Pancreas (tissue), 10 donors: ENCODE measurements around the gene ATP8A2. TPM values are rescaled to one million over a fixed set of nuclear protein-coding genes. Genes with fewer than 3 reads are reported as not detected.

Experiments used
- ATAC-seq, 4 donors: fragments of 200-7000 bp; cut with Tn5 transposase; one replicate each; pipeline versions ENCODE4 v1.8.0 to v1.9.1; 2020; ENCODE audit warnings: mild to moderate bottlenecking in 4 of 4, moderate library complexity in 4 of 4
- DNase-seq, 6 donors: peaks; one replicate each; pipeline ENCODE4 v3.0.0-alpha.2; 2020
- FAIRE-seq: peaks from 2 replicates; lab custom pipeline; 2012; peaks lifted over from hg19 to GRCh38; lab: Jason Lieb, UNC
- H3K27ac ChIP-seq, 4 donors: fragments of 200-600 bp; sonication (generic); 1 replicate in 3 of 4; 2 replicates in 1 of 4; pipeline versions ENCODE4 v1.5.0 to v1.8.0; 2020
- H3K27me3 ChIP-seq, 4 donors: fragments of 200-600 bp; one replicate each; pipeline ENCODE4 v1.8.0; 2021
- H3K36me3 ChIP-seq, 3 donors: fragments of 200-600 bp; sonication (generic) in 1 of 3; one replicate each; pipeline versions ENCODE4 v1.5.0 to v1.8.0; 2020 to 2021
- H3K4me1 ChIP-seq, 3 donors: fragments of 200-600 bp; one replicate each; pipeline ENCODE4 v1.8.0; 2021
- H3K4me3 ChIP-seq, 4 donors: fragments of 200-600 bp; sonication (generic) in 2 of 4; one replicate each; pipeline versions ENCODE4 v1.5.0 to v1.8.0; 2020 to 2021
- H3K9me3 ChIP-seq, 4 donors: fragments of 200-600 bp; one replicate each; pipeline ENCODE4 v1.8.0; 2021
- WGBS, 2 donors: extraction: QIAGEN DNeasy Blood & Tissue Kit; methylation state at CpG; one replicate each; pipeline ENCODE4 v1.1.7; 2013; 5-methylcytosine and 5-hydroxymethylcytosine counted together
- intact Hi-C, 3 donors: fragments of 100-400 bp; cut with DNase I; formaldehyde crosslinking; loops; one replicate each; pipeline versions ENCODE4 v1.11.1 to v1.14.2; 2022
- polyA plus RNA-seq, 2 donors: library from polyadenylated mRNA; stranded (reverse); fragments of 200-250 nt; gene quantifications; one replicate each; pipeline ENCODE4 v1.2.3, GENCODE V29; 2013
- total RNA-seq, 6 donors: library from RNA; stranded (reverse); fragmentation: NEBNext Ultra II Directional in 4 of 6; extraction: Animal tissue kit (Norgen Biotek cat#: 25700) in 4 of 6; gene quantifications; one replicate each; pipeline versions ENCODE4 v1.2.1 to v1.2.4, GENCODE V29; 2021 to 2023
- TF ChIP-seq, protein P1 (sequence below), 4 donors: fragments of 200-600 bp; sonication (generic) in 3 of 4; IDR thresholded peaks; one replicate each; pipeline versions ENCODE4 v1.5.0 to v1.8.0; 2021; ENCODE audit warnings: antibody characterized with exemption in 4 of 4
- donor health status: healthy with polysubstance abuse.
- donor health status: DM: no; HTN: no; CAD: no; lungs with moderate emphysema.
- donor health status: DM: no; HTN: no; CAD: no.
- donor health status: control.
- donor health status: control.
- donor health status: Bipolar disorder and iron deficiency.
- donor health status: DM: yes; HTN: yes; CAD: no.
- donor health status: DM: no; HTN: no; CAD: no.
- donor health status: DM: no; HTN: no; CAD: no.
- donor health status: DM: yes; HTN: yes; CAD: no.

Gene ATP8A2
- total and polyA plus RNA-seq, 8 donors, result 0.04 to 0.28 (median 0.14) TPM

DNA sequence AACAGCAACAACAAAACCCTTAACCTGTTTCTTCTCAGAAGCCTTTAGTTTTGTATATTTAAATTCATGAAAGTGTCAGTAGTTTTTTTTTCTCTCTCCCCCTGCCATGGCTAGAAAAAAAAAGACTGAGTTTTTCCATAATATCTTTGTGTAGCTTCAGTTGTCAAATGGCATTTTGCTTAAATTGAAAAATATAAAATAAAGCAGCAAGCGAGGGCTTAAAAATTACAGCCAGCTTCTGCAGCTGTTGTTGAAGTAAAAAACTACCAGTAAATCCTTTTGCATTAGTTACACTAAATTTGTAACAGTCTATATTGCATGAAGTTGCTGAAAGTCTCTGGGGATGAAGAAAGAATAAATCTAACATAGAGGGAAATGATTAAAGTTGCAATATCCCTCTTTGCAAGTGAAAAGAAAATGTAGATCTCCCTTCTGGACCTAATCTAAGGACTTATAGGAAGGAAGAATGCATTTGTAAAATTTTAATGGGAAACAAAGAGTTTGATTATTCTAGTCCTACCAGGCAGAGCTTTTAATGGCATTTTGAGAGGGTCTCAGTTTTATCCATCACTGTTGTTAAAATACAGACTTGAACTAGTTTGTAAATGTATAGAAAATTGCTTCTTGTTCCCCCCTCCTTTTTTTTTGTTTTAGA lies 215.7 kb downstream of the ATP8A2 start:
- no peak for FAIRE-seq
- intact Hi-C loops, result no loop called here

DNA sequence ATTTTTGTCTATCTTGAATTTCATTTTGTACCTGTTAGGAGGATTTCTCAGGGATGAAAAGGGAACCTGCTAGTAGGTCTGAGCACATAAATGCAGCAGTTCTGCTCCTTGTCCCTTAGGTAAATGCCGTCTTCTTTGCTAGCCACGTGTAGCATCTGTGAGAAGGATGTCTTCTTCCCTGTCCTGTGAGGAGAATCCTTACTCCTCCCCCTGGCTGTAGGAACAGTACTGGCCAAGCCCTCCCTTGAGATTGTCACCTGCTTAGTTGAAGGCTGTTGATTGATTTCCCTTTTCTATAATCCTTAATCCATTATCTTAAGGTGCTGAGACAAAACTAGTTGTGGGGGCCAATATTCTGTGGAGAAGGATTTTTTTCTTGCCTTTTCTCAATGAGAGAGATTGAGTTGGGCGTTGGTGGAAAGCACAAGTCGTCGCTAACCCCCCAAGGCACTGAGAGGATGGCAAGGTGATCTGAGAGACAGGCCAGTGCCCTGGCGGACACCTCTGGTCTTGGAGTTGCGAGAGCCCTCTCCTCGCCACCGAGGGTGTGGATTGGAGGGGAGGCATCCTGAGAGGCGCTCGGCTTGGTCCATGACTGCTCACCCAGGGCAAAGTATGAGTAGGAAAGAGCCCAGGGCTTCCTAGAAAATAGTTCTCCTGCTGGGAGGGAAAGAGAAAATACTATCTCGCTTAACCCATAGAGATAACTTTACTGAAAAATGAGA lies 216.7 kb downstream of the ATP8A2 start:
- TF ChIP-seq, protein P1, sequence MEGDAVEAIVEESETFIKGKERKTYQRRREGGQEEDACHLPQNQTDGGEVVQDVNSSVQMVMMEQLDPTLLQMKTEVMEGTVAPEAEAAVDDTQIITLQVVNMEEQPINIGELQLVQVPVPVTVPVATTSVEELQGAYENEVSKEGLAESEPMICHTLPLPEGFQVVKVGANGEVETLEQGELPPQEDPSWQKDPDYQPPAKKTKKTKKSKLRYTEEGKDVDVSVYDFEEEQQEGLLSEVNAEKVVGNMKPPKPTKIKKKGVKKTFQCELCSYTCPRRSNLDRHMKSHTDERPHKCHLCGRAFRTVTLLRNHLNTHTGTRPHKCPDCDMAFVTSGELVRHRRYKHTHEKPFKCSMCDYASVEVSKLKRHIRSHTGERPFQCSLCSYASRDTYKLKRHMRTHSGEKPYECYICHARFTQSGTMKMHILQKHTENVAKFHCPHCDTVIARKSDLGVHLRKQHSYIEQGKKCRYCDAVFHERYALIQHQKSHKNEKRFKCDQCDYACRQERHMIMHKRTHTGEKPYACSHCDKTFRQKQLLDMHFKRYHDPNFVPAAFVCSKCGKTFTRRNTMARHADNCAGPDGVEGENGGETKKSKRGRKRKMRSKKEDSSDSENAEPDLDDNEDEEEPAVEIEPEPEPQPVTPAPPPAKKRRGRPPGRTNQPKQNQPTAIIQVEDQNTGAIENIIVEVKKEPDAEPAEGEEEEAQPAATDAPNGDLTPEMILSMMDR (IDR thresholded peaks at IDR 0.05), result no peak
- no peak overlapping the region for H3K27ac ChIP-seq
- intact Hi-C loops, result no loop called here
- no peaks in the 10 kb centered on the region for H3K9me3 ChIP-seq
- FAIRE-seq (no peak), DNase-seq (no peak), ATAC-seq (no peak)
- H3K4me1 ChIP-seq, result no peaks in the 10 kb centered on the region
- WGBS, 2 donors, result 69 to 76% methylated on average over 12 of the region's 12 CpGs
- no peaks in the 10 kb centered on the region for H3K27me3 ChIP-seq
- no peak overlapping the region for H3K4me3 ChIP-seq
- no peaks in the 10 kb centered on the region for H3K36me3 ChIP-seq

More for the DNA sequence above, 215.7 kb downstream of the ATP8A2 start:
- Histone ChIP-seq H3K4me3 (no peak overlapping the region), H3K27me3 (no peaks in the 10 kb centered on the region), H3K36me3 (no peaks in the 10 kb centered on the region), H3K9me3 (no peaks in the 10 kb centered on the region), H3K4me1 (no peaks in the 10 kb centered on the region), H3K27ac (no peak overlapping the region)
- WGBS, 2 donors, result 62 to 77% methylated on average over 1 of the region's 1 CpG
- TF ChIP-seq, protein P1 (IDR thresholded peaks at IDR 0.05), result no peak
- ATAC-seq, result no peak
- no peak for DNase-seq

DNA sequence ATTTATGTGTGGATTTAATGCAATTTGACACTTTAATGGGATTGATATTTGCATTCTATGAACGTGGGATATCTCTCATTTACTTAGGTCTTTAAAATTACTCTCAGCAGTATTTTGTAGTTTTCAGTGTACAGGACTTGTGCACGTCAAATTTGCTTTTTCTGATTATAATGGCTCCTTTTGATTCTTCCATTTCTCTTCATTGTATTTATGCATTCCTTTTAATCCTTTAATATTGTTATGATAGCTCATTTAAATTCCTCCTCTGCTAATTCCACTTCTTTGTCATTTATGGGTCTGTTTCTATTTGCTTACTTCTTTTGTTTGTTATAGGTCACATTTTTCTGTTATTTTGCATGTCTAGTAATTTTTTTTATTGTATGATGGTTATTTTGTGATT lies 226.6 kb downstream of the ATP8A2 start:
- Histone ChIP-seq H3K4me3 (no peak overlapping the region), H3K9me3 (no peaks in the 10 kb centered on the region), H3K4me1 (no peaks in the 10 kb centered on the region), H3K27me3 (no peaks in the 10 kb centered on the region), H3K36me3 (no peaks in the 10 kb centered on the region), H3K27ac (no peak overlapping the region)
- DNase-seq (no peak), ATAC-seq (no peak), FAIRE-seq (no peak)
- WGBS, 2 donors, result 50 to 59% methylated on average over 2 of the region's 2 CpGs
- intact Hi-C loops, result no loop called here
- TF ChIP-seq, protein P1 (IDR thresholded peaks at IDR 0.05), result no peak

DNA sequence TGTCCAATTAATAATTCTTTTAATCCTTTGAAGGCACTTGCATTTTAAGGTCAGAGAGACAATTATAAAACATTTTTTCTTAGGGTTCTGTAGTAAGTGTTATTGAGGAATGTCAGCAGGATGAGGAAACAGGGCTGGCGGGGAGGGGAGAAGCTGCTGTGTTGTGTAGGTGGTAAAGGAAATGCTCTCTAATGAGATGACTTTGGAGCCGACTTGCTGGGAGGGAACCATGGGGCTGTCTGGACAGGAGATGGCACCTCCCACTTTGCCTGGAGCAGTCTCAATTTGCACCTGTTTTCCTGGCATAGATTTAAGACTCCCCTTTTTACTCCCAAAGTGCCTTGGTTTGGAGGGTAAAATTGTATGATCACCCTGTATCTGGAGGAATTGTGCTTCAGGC lies 230.4 kb downstream of the ATP8A2 start:
- intact Hi-C loops, result no loop called here
- DNase-seq (no peak), ATAC-seq (no peak), FAIRE-seq (no peak)
- no peak overlapping the region for H3K4me3 ChIP-seq
- no peaks in the 10 kb centered on the region for H3K4me1 ChIP-seq
- H3K27me3 ChIP-seq, result no peaks in the 10 kb centered on the region
- no peaks in the 10 kb centered on the region for H3K9me3 ChIP-seq
- TF ChIP-seq, protein P1 (IDR thresholded peaks at IDR 0.05), result no peak
- 32 to 33% methylated on average over 2 of the region's 2 CpGs for WGBS, 2 donors
- H3K27ac ChIP-seq, result no peak overlapping the region
- H3K36me3 ChIP-seq, result no peaks in the 10 kb centered on the region

DNA sequence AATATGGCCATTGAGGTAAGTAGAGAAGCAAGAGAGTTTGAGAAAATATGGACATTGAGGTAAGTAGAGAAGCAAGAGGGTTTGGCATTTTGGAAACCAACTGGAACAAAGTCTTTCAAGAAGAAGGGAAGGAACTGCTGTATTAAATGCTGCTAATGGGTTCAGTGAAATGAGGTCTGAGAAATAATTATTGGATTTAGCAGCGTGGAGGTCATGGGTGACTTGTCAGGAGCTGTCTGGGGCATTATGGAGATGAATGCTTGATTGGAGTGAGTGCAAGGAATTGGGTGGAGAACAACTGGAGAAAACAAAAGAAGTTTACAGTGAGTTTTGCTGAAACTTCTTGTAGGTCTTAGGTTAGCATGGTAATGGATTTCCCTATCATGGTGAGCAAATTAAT lies 232.3 kb downstream of the ATP8A2 start:
- intact Hi-C loops, result no loop called here
- WGBS, 2 donors, result 45 to 63% methylated on average over 1 of the region's 1 CpG
- TF ChIP-seq, protein P1 (IDR thresholded peaks at IDR 0.05), result no peak
- FAIRE-seq (no peak), ATAC-seq (no peak), DNase-seq (no peak)
- H3K4me1 ChIP-seq, result no peaks in the 10 kb centered on the region
- no peaks in the 10 kb centered on the region for H3K36me3 ChIP-seq
- H3K4me3 ChIP-seq, result no peak overlapping the region
- H3K27ac ChIP-seq, result no peak overlapping the region
- H3K27me3 ChIP-seq, result no peaks in the 10 kb centered on the region
- no peaks in the 10 kb centered on the region for H3K9me3 ChIP-seq
